ENCODE data around the gene FAHD2B.

GRCh38 chr2:97067279-97068004 lies 27.2 kb downstream of the FAHD2B start:
- TF ChIP-seq CTCF (conservative IDR thresholded peaks at IDR 0.05; ENCODE audit: low read depth in 2 of 2) (no peak), EZH2 (IDR thresholded peaks at IDR 0.05; ENCODE audit: low read depth, unreplicated experiment) (no peak)

Measured in GM23338 (cell line).